Naive B cell (primary cell): ENCODE measurements around the gene KRT75. TPM values are rescaled to one million over a fixed set of nuclear protein-coding genes. Genes with fewer than 3 reads are reported as not detected.

Source experiments
- ATAC-seq, 2 donors: fragments of 150-1000 bp; cut with Tn5 transposase; 2 replicates each; pipeline ENCODE4 v1.10.0; 2021; ENCODE audit warnings: low read depth in 2 of 2, mild to moderate bottlenecking in 2 of 2, moderate library complexity in 2 of 2
- DNase-seq: peaks from one replicate; pipeline ENCODE4 v3.0.0; 2022
- H3K27ac Mint-ChIP-seq, 6 donors: one replicate each; pipeline ENCODE4 v1.8.0; 2020 to 2022; ENCODE audit warnings: mild to moderate bottlenecking in 6 of 6, mixed read lengths in 6 of 6, moderate library complexity in 5 of 6, inconsistent platforms in 2 of 6
- H3K27me3 Mint-ChIP-seq, 3 donors: one replicate each; pipeline ENCODE4 v1.8.0; 2021 to 2022; ENCODE audit warnings: mixed read lengths in 3 of 3, mild to moderate bottlenecking in 1 of 3
- H3K36me3 Mint-ChIP-seq, 2 donors: one replicate each; pipeline ENCODE4 v1.8.0; 2020 to 2022; ENCODE audit warnings: mixed read lengths in 2 of 2, inconsistent platforms in 1 of 2, mild to moderate bottlenecking in 1 of 2
- H3K4me1 Mint-ChIP-seq, 3 donors: one replicate each; pipeline ENCODE4 v1.8.0; 2020 to 2022; ENCODE audit warnings: mixed read lengths in 3 of 3, inconsistent platforms in 1 of 3, mild to moderate bottlenecking in 1 of 3, moderate library complexity in 1 of 3
- H3K4me3 Mint-ChIP-seq, 8 donors: one replicate each; pipeline ENCODE4 v1.8.0; 2020 to 2022; ENCODE audit warnings: mild to moderate bottlenecking in 8 of 8, mixed read lengths in 8 of 8, moderate library complexity in 8 of 8, inconsistent platforms in 2 of 8
- H3K9me3 Mint-ChIP-seq, 7 donors: one replicate each; pipeline ENCODE4 v1.8.0; 2020 to 2022; ENCODE audit warnings: mixed read lengths in 7 of 7, mild to moderate bottlenecking in 5 of 7, inconsistent platforms in 2 of 7, moderate library complexity in 1 of 7
- polyA plus RNA-seq, 6 donors: library from polyadenylated mRNA; unstranded; fragments of 300-500 nt; fragmentation: Illumina TruSeq; gene quantifications; one replicate each; pipeline ENCODE4 v1.2.3, GENCODE V29; 2021; ENCODE audit warnings: low read depth in 6 of 6

The KRT75 gene
- polyA plus RNA-seq = not detected

GRCh38 chr12:52434081-52434733 is at the start of gene KRT75:
Gene KRT75 (minus strand): TSS chr12:52434371. CDS start chr12:52434304, 67 bp downstream.
- no peak for ATAC-seq
- Mint-ChIP-seq H3K4me3 (no peak within 1 kb of the TSS), H3K4me1 (no peaks in the 10 kb centered on the region), H3K36me3 (no peaks in the 10 kb centered on the region), H3K27ac (no peak within 1 kb of the TSS), H3K27me3 (peaks cover 15 to 32% (median 21%) of the 10 kb centered on the region in 3 donors), H3K9me3 (peaks cover 0 to 2% (median 0%) of the 10 kb centered on the region in 7 donors)
- DNase-seq = no peak

GRCh38 chr12:52480073-52480472 is 45.9 kb upstream of the KRT75 start:
- peaks cover 6 to 8% of the 10 kb centered on the region in 2 donors for H3K36me3 Mint-ChIP-seq
- no peak overlapping the region for H3K27ac Mint-ChIP-seq
- peaks cover 0 to 53% (median 14%) of the 10 kb centered on the region in 7 donors for H3K9me3 Mint-ChIP-seq
- no peak for ATAC-seq
- H3K27me3 Mint-ChIP-seq = peaks cover 22 to 38% (median 22%) of the 10 kb centered on the region in 3 donors
- no peak overlapping the region for H3K4me3 Mint-ChIP-seq
- no peak for DNase-seq
- H3K4me1 Mint-ChIP-seq = no peaks in the 10 kb centered on the region

DNA sequence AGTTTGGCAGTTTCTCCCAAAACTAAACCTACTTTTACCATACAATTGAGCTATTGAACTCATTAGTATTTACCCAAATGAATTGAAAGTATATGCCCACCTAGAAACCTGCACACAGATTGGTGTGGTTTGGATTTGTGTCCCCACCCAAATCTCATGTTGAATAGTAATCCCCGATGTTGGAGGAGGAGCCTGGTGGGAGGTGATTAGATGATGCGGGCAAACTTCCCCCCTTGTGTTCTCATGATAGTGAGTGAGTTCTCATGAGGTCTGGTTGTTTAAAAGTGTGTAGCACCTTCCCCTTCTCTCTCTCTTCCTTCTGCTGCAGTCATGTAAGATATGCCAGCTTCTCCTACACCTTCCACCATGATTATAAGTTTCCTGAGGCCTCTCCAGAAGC is 43.5 kb upstream of the KRT75 start:
- Mint-ChIP-seq H3K36me3 (no peaks in the 10 kb centered on the region), H3K9me3 (peaks cover 0 to 30% (median 6%) of the 10 kb centered on the region in 7 donors), H3K4me1 (no peaks in the 10 kb centered on the region), H3K27ac (no peak overlapping the region), H3K27me3 (peaks cover 1 to 20% (median 14%) of the 10 kb centered on the region in 3 donors), H3K4me3 (no peak overlapping the region)
- no peak for ATAC-seq
- DNase-seq = no peak

GRCh38 chr12:52474212-52474611 is 40.0 kb upstream of the KRT75 start:
- Mint-ChIP-seq H3K4me1 (no peaks in the 10 kb centered on the region), H3K27ac (no peak overlapping the region), H3K27me3 (peaks cover 0 to 22% (median 12%) of the 10 kb centered on the region in 3 donors), H3K36me3 (no peaks in the 10 kb centered on the region), H3K9me3 (peaks cover 0 to 22% (median 2%) of the 10 kb centered on the region in 7 donors), H3K4me3 (no peak overlapping the region)
- DNase-seq (no peak), ATAC-seq (no peak)

DNA sequence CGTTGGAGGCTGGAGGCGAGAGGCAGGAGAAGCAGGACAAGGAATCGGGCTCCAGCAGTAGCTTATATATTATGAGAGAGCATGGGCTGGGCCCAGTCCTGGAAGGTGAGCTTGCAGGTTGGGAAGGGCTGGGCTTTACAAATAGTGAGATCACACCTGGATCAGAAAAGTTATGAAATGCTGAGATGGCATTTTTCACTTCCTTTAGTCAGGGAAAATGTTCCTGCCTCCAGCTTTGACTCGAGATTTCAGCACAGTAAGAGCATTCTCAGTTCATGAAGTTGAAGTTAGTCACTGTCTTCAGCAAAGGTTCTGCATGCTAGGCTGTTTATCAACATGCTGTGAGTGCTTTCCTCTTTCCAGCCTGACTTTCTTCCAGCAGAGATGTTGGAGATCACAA is 39.6 kb upstream of the KRT75 start, which contains the start of gene KRT6C:
Gene KRT6C, minus strand, starts transcription at position 38 of the 400 bp plus-strand sequence. CDS start 68 bp downstream, outside the sequence.
- H3K4me3 Mint-ChIP-seq = no peak within 1 kb of the TSS
- ATAC-seq = no peak
- H3K9me3 Mint-ChIP-seq = peaks cover 0 to 17% (median 2%) of the 10 kb centered on the region in 7 donors
- no peaks in the 10 kb centered on the region for H3K36me3 Mint-ChIP-seq
- DNase-seq = no peak
- no peaks in the 10 kb centered on the region for H3K4me1 Mint-ChIP-seq
- no peak within 1 kb of the TSS for H3K27ac Mint-ChIP-seq
- peaks cover 3 to 22% (median 12%) of the 10 kb centered on the region in 3 donors for H3K27me3 Mint-ChIP-seq

GRCh38 chr12:52469853-52470252 is 35.7 kb upstream of the KRT75 start:
- no peak for ATAC-seq
- no peaks in the 10 kb centered on the region for H3K9me3 Mint-ChIP-seq
- no peaks in the 10 kb centered on the region for H3K4me1 Mint-ChIP-seq
- H3K36me3 Mint-ChIP-seq = no peaks in the 10 kb centered on the region
- peaks cover 5 to 31% (median 16%) of the 10 kb centered on the region in 3 donors for H3K27me3 Mint-ChIP-seq
- no peak overlapping the region for H3K4me3 Mint-ChIP-seq
- H3K27ac Mint-ChIP-seq = no peak overlapping the region
- no peak for DNase-seq

DNA sequence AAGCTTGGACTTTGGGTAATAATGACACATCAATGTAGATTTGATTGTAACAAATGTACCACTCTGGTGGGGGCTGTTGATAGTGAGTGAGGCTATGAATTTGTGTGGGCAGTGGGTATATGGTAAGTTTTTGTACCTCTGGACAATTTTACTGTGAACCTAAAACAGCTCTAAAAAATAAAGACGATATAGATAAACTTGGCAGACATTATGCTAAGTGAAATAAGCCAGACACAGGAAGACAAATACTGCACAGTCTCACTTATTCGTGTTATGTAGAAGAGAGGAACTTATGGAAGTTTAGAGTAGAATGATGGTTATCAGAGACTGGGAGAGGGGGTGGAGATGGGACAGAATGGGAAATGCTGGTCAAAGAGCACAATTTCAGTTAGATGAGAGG is 30.7 kb upstream of the KRT75 start:
- DNase-seq = no peak
- no peak for ATAC-seq
- no peaks in the 10 kb centered on the region for H3K9me3 Mint-ChIP-seq
- no peak overlapping the region for H3K4me3 Mint-ChIP-seq
- peaks cover 23 to 37% (median 26%) of the 10 kb centered on the region in 3 donors for H3K27me3 Mint-ChIP-seq
- H3K27ac Mint-ChIP-seq = no peak overlapping the region
- no peaks in the 10 kb centered on the region for H3K36me3 Mint-ChIP-seq
- no peaks in the 10 kb centered on the region for H3K4me1 Mint-ChIP-seq

- H3K27ac Mint-ChIP-seq = no peak overlapping the region
- H3K9me3 Mint-ChIP-seq = no peaks in the 10 kb centered on the region
- ATAC-seq (no peak), DNase-seq (no peak)
- H3K4me1 Mint-ChIP-seq = no peaks in the 10 kb centered on the region
- H3K4me3 Mint-ChIP-seq = no peak overlapping the region
- no peaks in the 10 kb centered on the region for H3K36me3 Mint-ChIP-seq
- peaks cover 12 to 50% (median 42%) of the 10 kb centered on the region in 3 donors for H3K27me3 Mint-ChIP-seq
These were observed 27.5 kb upstream of the KRT75 start for GRCh38 chr12:52461693-52462092.

DNA sequence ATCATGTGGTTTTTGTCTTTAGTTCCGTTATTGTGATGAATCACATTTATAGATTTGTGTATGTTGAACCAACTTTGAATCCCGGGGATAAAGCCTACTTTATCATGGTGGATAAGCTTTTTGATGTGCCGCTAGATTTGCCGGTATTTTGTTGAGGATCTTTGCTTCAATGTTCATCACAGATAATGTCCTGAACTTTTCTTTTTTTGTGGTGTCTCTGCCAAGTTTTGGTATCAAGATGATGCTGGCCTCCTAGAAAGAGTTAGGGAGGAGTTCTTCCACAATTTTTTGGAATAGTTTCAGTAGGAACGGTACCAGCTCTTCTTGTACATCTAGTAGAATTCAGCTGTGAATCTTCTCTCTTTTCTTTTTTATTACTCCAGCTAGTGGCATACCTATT is 24.7 kb upstream of the KRT75 start:
- Mint-ChIP-seq H3K36me3 (no peaks in the 10 kb centered on the region), H3K4me1 (no peaks in the 10 kb centered on the region), H3K9me3 (no peaks in the 10 kb centered on the region), H3K27ac (no peak overlapping the region), H3K27me3 (peaks cover 9 to 71% (median 56%) of the 10 kb centered on the region in 3 donors), H3K4me3 (no peak overlapping the region)
- DNase-seq (no peak), ATAC-seq (no peak)

DNA sequence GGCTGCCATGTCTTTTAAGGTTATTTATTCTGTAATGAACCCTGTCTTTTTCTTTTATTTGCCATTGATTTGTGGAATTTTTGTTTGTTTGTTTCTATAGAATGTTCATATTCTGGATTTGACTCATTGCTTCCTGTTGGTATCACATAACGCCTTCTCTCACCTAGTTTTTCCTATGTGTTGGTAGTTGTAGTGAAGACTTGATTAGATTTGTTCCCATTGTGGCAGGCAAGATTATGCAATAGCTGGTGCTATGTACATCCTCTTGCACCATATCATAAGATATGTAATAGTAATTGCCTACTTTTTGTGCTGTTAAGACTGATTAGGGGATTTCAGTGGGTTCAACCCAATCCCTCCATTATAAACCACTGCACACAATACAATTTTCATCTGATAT is 21.6 kb upstream of the KRT75 start:
- peaks cover 0 to 2% (median 0%) of the 10 kb centered on the region in 7 donors for H3K9me3 Mint-ChIP-seq
- no peak for DNase-seq
- no peaks in the 10 kb centered on the region for H3K36me3 Mint-ChIP-seq
- peaks cover 5 to 60% (median 45%) of the 10 kb centered on the region in 3 donors for H3K27me3 Mint-ChIP-seq
- H3K27ac Mint-ChIP-seq = no peak overlapping the region
- no peaks in the 10 kb centered on the region for H3K4me1 Mint-ChIP-seq
- no peak overlapping the region for H3K4me3 Mint-ChIP-seq
- ATAC-seq = no peak

DNA sequence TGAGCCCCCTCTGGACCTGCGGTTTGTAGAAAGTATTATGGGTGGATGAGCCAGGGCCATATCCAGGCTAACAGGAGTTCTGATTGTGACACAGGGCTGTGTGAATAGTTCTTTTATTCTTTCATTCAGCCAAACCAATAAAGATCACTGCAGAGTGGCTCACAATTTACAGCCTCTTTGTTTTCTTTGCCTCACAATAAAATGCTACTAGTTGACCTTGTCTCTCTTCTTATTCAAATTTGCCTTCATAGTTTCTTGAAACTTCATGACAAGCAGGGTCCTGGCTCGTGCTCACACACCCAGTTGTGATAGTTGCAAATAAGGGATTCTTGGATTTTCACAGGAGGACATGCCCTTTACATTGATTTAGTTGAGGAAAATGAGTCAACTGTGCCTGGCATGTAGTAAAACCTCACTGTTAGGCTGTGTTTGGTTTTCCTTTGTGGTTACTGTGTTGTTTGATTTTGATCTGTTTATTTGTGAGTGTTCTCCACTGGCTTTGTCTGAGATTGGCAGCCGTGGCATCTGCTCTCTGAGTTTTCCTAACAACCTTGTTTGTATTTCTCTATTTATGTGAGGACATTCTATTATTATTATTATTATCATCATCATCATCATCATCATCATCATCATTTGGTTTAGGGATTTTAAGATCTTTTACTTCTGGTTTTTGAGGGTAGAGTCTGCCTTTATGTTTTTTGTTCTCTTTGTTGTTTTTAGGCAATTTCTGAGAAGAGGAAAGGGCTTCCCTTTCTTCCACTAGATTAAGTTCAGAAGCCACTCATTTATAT is 20.4 kb upstream of the KRT75 start:
- no peak for DNase-seq
- Mint-ChIP-seq H3K27me3 (peaks cover 5 to 57% (median 42%) of the 10 kb centered on the region in 3 donors), H3K27ac (no peak overlapping the region), H3K4me3 (no peak overlapping the region), H3K36me3 (no peaks in the 10 kb centered on the region), H3K4me1 (no peaks in the 10 kb centered on the region), H3K9me3 (peaks cover 0 to 2% (median 0%) of the 10 kb centered on the region in 7 donors)
- ATAC-seq = no peak

- ATAC-seq (no peak), DNase-seq (no peak)
- H3K4me3 Mint-ChIP-seq = peak within 1 kb of the TSS in 1 of 8 donors; percentile 30
- no peak within 1 kb of the TSS for H3K27ac Mint-ChIP-seq
- peaks cover 5 to 37% (median 21%) of the 10 kb centered on the region in 3 donors for H3K27me3 Mint-ChIP-seq
- H3K9me3 Mint-ChIP-seq = peaks cover 0 to 2% (median 0%) of the 10 kb centered on the region in 7 donors
- H3K4me1 Mint-ChIP-seq = no peaks in the 10 kb centered on the region
- H3K36me3 Mint-ChIP-seq = no peaks in the 10 kb centered on the region
These were observed 17.9 kb upstream of the KRT75 start, which contains the start of gene KRT6B for GRCh38 chr12:52452101-52452500. Gene KRT6B (minus strand): TSS chr12:52452146. CDS start chr12:52452078, 68 bp downstream.

DNA sequence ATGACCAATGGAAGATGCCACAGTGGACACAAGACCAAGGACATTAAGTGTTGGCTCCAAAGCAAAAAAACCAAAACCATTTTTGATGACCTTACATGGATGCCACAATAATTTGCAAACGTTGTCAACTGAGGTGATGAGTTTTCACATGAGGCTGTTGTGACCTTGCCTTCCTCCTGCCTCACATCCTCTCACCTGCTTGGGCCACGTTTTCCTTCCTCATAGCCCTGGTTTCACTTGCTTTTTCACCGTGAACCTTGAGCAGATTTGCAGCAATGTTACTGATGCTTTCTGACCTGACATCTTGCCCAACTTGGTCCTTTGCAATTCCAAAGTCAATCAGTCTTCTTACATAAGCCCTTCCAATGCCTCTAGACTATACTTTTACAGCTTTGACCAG is 14.1 kb upstream of the KRT75 start:
- H3K9me3 Mint-ChIP-seq = peaks cover 0 to 2% (median 0%) of the 10 kb centered on the region in 7 donors
- H3K4me3 Mint-ChIP-seq = no peak overlapping the region
- H3K27ac Mint-ChIP-seq = no peak overlapping the region
- DNase-seq = no peak
- no peaks in the 10 kb centered on the region for H3K36me3 Mint-ChIP-seq
- no peaks in the 10 kb centered on the region for H3K4me1 Mint-ChIP-seq
- peaks cover 9 to 29% (median 20%) of the 10 kb centered on the region in 3 donors for H3K27me3 Mint-ChIP-seq
- no peak for ATAC-seq
